AG09319 (cell line): Measurements from ENCODE around the gene CDK4.
A peak's percentile ranks its signal among the peaks of the same experiment; 100 is the strongest.
"Not testable (repeated sequence)": the region's sequence is repeated elsewhere in the genome, so short reads cannot be mapped to it uniquely, and the experiment has no call there.

Experiments used
- DNase-seq: peaks from one replicate; pipeline ENCODE4 v3.0.0-alpha.2; 2010; ENCODE audit warnings: low read depth; ENCODE audit errors: extremely low read depth
- TF ChIP-seq, protein P1 (sequence below): IDR thresholded peaks from 2 replicates; pipeline ENCODE4 v1.5.1; 2011; ENCODE audit warnings: low read depth, mild to moderate bottlenecking, inconsistent platforms, low read length, moderate library complexity

The CDK4 gene

GRCh38 chr12:57726151-57726883 is 25.8 kb downstream of the CDK4 start:
- peak; percentile 55 for DNase-seq
- TF ChIP-seq, protein P1, sequence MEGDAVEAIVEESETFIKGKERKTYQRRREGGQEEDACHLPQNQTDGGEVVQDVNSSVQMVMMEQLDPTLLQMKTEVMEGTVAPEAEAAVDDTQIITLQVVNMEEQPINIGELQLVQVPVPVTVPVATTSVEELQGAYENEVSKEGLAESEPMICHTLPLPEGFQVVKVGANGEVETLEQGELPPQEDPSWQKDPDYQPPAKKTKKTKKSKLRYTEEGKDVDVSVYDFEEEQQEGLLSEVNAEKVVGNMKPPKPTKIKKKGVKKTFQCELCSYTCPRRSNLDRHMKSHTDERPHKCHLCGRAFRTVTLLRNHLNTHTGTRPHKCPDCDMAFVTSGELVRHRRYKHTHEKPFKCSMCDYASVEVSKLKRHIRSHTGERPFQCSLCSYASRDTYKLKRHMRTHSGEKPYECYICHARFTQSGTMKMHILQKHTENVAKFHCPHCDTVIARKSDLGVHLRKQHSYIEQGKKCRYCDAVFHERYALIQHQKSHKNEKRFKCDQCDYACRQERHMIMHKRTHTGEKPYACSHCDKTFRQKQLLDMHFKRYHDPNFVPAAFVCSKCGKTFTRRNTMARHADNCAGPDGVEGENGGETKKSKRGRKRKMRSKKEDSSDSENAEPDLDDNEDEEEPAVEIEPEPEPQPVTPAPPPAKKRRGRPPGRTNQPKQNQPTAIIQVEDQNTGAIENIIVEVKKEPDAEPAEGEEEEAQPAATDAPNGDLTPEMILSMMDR, result peak; percentile 94

GRCh38 chr12:57725851-57726150 is 26.3 kb downstream of the CDK4 start:
- DNase-seq, result no peak
- TF ChIP-seq, protein P1, result no peak

- no peak for DNase-seq
- TF ChIP-seq, protein P1, result no peak
These were observed 27.0 kb downstream of the CDK4 start for GRCh38 chr12:57724936-57725740.

DNA sequence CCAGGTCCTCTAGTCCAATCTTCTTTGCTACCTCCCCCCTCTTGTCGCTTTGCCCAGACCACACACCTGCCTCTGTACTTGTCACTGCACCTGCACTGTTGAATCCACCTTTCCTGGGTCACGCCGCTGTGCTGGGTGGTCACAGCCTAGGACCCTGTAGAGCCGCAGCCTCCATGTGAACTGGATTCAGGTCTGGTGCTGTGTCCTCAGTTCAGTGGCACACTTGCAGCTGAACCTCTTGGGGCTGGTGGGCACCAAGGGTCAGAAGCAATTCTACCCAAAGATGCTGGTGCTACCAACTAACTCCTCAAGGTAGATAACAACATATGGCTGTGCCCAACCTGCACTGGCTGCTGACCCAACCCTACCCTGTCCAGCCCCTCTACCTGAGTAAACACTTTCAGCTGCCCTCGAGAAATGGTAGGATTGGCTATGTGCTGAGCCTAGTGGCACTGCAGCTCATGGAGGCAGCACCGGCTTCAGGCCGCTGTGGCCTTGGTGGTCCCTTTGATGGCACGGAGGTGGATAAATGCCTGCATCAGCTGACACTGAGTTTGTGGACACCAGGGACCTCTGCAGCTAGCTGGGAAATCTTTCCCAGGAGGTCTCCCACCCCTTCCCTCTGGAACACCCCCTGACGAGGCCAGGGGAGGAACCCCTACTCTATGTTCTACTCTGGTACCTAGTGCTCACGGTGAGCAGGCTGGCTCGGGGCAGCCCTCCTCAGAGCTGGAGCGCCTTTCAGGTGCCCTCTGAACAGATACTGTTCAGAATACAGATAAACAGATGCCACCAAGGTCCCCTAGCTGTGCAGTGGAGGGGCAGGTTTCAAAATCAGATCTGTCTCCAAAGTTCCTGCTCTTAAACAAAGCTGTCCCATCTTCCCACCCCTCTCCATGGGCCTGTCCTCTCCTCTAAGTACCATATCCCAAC is 27.8 kb downstream of the CDK4 start:
- no peak for DNase-seq
- TF ChIP-seq, protein P1, result no peak

DNA sequence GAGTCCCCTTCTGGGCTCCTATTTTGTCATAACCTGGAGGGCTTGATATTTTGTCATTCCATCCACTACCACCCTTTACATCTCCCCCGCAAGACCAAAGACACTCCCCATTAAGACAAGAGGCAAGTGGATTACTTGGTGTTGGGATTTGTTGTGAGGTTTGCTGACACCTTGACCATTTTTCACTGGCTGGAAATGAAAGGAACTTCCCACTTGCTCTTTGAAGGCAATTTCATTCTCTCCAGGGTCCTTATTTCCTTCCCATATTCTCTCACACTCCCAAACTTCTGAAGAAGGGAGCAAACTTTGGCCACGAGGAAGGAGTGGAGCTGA is 28.5 kb downstream of the CDK4 start:
- TF ChIP-seq, protein P1, result no peak
- no peak for DNase-seq

DNA sequence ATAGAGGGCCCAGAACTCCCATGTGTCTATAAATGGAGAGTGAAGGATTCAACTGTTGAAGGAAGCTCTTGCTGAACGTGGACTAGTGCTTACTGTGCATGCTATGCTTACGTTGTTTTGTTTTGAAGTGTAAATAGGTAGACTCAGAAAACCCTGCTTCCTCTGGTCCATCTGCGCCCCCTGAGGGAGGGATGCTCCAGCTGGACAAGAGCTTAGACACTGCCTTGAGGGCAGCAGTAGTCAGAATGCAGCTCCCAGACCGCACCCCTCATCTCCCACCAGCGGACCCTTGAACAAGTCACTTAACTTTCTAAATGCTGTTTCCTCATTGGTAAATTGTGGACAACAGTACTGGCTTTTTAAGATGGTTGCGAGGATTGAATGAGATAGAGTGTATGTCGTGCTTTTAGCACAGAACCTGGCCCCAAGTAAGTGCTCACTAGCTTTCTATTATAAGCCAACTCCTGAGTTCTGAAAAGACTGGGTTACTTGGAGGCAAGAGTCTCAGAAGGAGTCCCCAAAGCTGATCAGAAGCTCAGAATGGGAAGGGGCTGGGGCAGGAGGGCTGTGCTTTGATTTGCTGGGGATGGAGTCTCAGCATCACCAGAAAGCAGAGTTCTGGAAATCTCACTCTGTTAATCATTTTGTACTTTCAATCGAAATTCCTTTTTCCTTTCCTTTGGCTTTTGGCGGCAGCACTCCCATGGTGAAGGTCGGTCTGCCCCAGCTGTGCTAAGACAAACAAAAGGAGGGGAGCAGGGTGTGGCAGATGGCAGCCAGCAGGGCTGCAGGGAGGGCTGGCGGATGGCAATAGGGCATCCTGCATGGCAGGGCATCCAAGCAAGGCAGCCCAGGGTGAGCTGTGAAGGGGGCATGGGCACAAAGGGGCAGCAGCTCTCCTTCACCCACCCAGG is 29.1 kb downstream of the CDK4 start:
- DNase-seq, result no peak
- TF ChIP-seq, protein P1, result no peak

DNA sequence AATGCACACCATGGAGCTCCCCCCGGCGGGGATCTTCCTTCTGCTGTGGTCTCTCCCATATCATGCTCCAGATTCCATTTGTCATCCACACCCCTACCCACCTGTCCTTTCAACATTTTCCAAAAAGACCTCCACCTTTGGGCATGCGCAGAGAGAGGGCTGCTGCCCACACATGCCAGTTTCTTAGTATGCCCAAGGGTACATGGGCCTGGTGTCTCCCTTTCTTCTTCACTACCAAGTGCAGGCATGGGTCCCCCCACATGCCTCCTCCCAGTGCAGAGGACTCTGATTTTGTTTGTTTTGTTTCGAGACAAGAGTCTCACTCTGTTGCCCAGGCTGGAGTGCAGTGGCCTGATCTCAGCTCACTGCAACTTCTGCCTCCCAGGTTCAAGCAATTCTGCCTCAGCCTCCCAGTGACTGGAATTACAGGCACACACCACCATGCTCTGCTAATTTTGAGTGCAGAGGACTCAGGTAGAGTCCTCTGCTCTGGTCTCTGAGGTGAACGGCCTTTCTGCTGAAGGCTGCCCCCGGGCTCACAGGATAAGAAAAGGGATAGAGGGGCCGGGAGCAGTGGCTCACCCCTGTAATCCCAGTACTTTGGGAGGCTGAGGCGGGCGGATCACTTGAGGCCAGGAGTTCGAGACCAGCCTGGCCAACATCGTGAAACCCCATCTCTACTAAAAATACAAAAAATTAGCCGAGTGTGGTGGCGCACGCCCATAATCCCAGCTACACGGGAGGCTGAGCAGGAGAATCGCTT is 30.1 kb downstream of the CDK4 start:
- DNase-seq, result not testable (repeated sequence)
